ENCODE results near the gene CDK14. TPM values are rescaled to one million over a fixed set of nuclear protein-coding genes. Genes with fewer than 3 reads are reported as not detected.

The CDK14 gene
- total RNA-seq, 1 donor, result 11.1 TPM

DNA sequence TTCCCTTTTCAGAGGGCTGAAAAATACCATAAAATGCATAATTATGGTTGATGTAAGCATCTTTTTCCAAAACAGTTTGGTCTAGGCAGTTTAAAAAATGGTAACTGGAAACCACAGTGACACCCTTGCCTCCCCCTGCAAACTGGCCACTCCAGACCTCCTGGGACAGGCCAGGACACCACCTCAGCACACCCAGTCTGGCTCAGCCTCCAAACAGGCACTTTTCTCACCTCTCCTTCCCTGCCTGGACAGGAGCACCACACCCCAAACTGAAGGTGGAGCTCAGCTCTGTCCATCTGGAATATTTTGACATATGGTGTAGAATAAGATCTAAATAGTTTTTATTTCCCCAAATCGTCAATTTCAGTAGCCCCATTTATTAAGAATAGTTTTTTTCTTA lies 78.5 kb downstream of the CDK14 start:
- no peak overlapping the region for H3K4me3 ChIP-seq (ENCODE audit: low read length)
- H3K27me3 ChIP-seq (ENCODE audit: insufficient read depth, low read length), result no peaks in the 10 kb centered on the region
- H3K4me1 ChIP-seq (ENCODE audit: insufficient read depth, low read length), result no peaks in the 10 kb centered on the region
- no peaks in the 10 kb centered on the region for H3K9me3 ChIP-seq (ENCODE audit: low read depth, low read length)

GRCh38 chr7:90675982-90676381 lies 79.9 kb downstream of the CDK14 start:
- Histone ChIP-seq H3K4me1 (ENCODE audit: insufficient read depth, low read length) (no peaks in the 10 kb centered on the region), H3K4me3 (ENCODE audit: low read length) (no peak overlapping the region), H3K9me3 (ENCODE audit: low read depth, low read length) (no peaks in the 10 kb centered on the region), H3K27me3 (ENCODE audit: insufficient read depth, low read length) (no peaks in the 10 kb centered on the region)

GRCh38 chr7:90677486-90678404 lies 81.6 kb downstream of the CDK14 start:
- Histone ChIP-seq H3K4me1 (ENCODE audit: insufficient read depth, low read length) (no peaks in the 10 kb centered on the region), H3K9me3 (ENCODE audit: low read depth, low read length) (no peaks in the 10 kb centered on the region), H3K27me3 (ENCODE audit: insufficient read depth, low read length) (no peaks in the 10 kb centered on the region), H3K4me3 (ENCODE audit: low read length) (no peak overlapping the region)

- H3K4me3 ChIP-seq (ENCODE audit: low read length), result no peak overlapping the region
- H3K4me1 ChIP-seq (ENCODE audit: insufficient read depth, low read length), result no peaks in the 10 kb centered on the region
- no peaks in the 10 kb centered on the region for H3K27me3 ChIP-seq (ENCODE audit: insufficient read depth, low read length)
- H3K9me3 ChIP-seq (ENCODE audit: low read depth, low read length), result no peaks in the 10 kb centered on the region
Observed at GRCh38 chr7:90678986-90679385, 82.9 kb downstream of the CDK14 start.

GRCh38 chr7:90680484-90680883 lies 84.4 kb downstream of the CDK14 start:
- no peaks in the 10 kb centered on the region for H3K9me3 ChIP-seq (ENCODE audit: low read depth, low read length)
- no peak overlapping the region for H3K4me3 ChIP-seq (ENCODE audit: low read length)
- H3K4me1 ChIP-seq (ENCODE audit: insufficient read depth, low read length), result no peaks in the 10 kb centered on the region
- H3K27me3 ChIP-seq (ENCODE audit: insufficient read depth, low read length), result no peaks in the 10 kb centered on the region

- H3K4me3 ChIP-seq (ENCODE audit: low read length), result no peak overlapping the region
- no peaks in the 10 kb centered on the region for H3K27me3 ChIP-seq (ENCODE audit: insufficient read depth, low read length)
- H3K9me3 ChIP-seq (ENCODE audit: low read depth, low read length), result no peaks in the 10 kb centered on the region
- no peaks in the 10 kb centered on the region for H3K4me1 ChIP-seq (ENCODE audit: insufficient read depth, low read length)
Observed at GRCh38 chr7:90681336-90682022, 85.4 kb downstream of the CDK14 start.

DNA sequence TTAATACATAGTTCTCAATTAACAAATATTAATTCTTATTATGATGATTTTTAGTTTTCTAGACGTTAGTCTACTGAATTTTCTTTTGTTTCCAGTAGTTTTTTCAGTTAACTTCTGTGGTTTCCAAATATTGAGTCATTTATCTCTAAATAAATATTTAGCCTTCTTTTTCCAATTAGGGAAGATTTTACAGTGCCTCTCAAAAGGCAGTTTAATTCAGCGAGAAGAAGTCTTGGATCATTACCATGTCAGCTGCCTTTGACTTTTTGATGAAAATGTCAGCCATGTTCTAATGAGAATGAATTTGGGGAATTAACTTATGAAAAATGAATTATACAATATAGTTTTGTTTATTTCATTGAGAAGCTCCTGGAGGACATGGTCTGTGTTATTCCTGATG lies 90.0 kb downstream of the CDK14 start:
- no peaks in the 10 kb centered on the region for H3K4me1 ChIP-seq (ENCODE audit: insufficient read depth, low read length)
- H3K9me3 ChIP-seq (ENCODE audit: low read depth, low read length), result no peaks in the 10 kb centered on the region
- H3K4me3 ChIP-seq (ENCODE audit: low read length), result no peak overlapping the region
- no peaks in the 10 kb centered on the region for H3K27me3 ChIP-seq (ENCODE audit: insufficient read depth, low read length)

GRCh38 chr7:90688810-90689209 lies 92.7 kb downstream of the CDK14 start:
- no peaks in the 10 kb centered on the region for H3K4me1 ChIP-seq (ENCODE audit: insufficient read depth, low read length)
- H3K27me3 ChIP-seq (ENCODE audit: insufficient read depth, low read length), result no peaks in the 10 kb centered on the region
- no peak overlapping the region for H3K4me3 ChIP-seq (ENCODE audit: low read length)
- H3K9me3 ChIP-seq (ENCODE audit: low read depth, low read length), result no peaks in the 10 kb centered on the region

- no peaks in the 10 kb centered on the region for H3K9me3 ChIP-seq (ENCODE audit: low read depth, low read length)
Observed at GRCh38 chr7:90689260-90689659, 93.1 kb downstream of the CDK14 start.

DNA sequence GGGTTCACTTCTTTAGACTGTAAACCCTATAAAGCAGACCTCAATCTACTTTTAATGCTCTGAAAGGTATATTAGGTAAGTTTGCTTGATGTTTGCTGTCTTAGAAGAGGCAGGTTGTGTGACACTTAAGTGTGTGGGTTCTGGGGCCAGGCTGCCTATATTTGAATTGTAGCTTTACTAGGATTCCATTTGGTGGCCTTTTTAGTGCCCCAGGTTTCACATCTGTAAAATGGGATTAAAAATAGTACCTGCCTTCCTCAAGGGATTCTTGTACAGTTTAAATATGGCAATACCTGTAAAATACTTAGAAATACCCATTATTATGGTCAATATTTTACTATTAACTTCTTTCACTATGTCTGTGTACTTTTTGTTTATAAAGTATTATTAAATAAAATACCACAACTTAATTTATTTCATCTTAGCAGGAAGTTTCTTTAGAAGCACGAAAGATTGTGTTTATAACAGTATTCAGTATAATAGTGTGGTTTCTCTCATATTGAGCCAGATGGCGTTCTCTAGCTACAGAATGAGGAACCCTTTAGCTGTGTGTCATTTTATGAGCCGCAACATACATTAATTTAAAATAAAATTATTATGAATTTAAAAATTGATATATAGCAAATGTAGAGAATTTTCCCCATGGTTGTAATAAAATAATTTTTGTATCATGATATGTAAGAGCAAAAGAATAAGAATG lies 94.2 kb downstream of the CDK14 start:
- Histone ChIP-seq H3K27me3 (ENCODE audit: insufficient read depth, low read length) (no peaks in the 10 kb centered on the region), H3K4me1 (ENCODE audit: insufficient read depth, low read length) (no peaks in the 10 kb centered on the region), H3K9me3 (ENCODE audit: low read depth, low read length) (no peaks in the 10 kb centered on the region), H3K4me3 (ENCODE audit: low read length) (no peak overlapping the region)

More at GRCh38 chr7:90689260-90689659, 93.1 kb downstream of the CDK14 start:
- Histone ChIP-seq H3K4me1 (ENCODE audit: insufficient read depth, low read length) (no peaks in the 10 kb centered on the region), H3K4me3 (ENCODE audit: low read length) (no peak overlapping the region), H3K27me3 (ENCODE audit: insufficient read depth, low read length) (no peaks in the 10 kb centered on the region)

GRCh38 chr7:90692396-90692795 lies 96.3 kb downstream of the CDK14 start:
- H3K9me3 ChIP-seq (ENCODE audit: low read depth, low read length), result no peaks in the 10 kb centered on the region
- H3K4me1 ChIP-seq (ENCODE audit: insufficient read depth, low read length), result no peaks in the 10 kb centered on the region
- H3K4me3 ChIP-seq (ENCODE audit: low read length), result no peak overlapping the region
- H3K27me3 ChIP-seq (ENCODE audit: insufficient read depth, low read length), result no peaks in the 10 kb centered on the region

DNA sequence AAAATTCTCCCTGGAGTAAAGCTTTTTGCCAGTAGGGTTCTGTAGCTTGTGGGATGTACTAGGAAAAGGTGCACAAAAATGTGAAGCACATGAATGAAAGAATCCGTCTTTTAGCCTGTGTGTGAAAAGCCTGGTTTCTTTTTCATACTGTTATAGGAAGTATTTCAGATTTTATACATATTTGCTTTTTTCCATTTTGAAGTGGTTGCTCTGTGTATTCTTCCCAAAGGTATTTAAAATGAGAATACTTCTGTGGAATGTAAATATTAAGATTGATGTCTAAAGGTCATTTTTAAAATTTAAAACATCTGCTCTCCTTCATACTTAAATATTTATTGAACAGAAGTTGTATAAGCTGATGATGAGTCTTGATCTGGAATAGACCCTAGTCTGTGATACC lies 96.8 kb downstream of the CDK14 start:
- Histone ChIP-seq H3K9me3 (ENCODE audit: low read depth, low read length) (no peaks in the 10 kb centered on the region), H3K4me3 (ENCODE audit: low read length) (no peak overlapping the region), H3K27me3 (ENCODE audit: insufficient read depth, low read length) (no peaks in the 10 kb centered on the region), H3K4me1 (ENCODE audit: insufficient read depth, low read length) (no peaks in the 10 kb centered on the region)

- H3K27me3 ChIP-seq (ENCODE audit: insufficient read depth, low read length), result no peaks in the 10 kb centered on the region
- H3K9me3 ChIP-seq (ENCODE audit: low read depth, low read length), result no peaks in the 10 kb centered on the region
- no peak overlapping the region for H3K4me3 ChIP-seq (ENCODE audit: low read length)
- H3K4me1 ChIP-seq (ENCODE audit: insufficient read depth, low read length), result no peaks in the 10 kb centered on the region
Observed at GRCh38 chr7:90693939-90694338, 97.8 kb downstream of the CDK14 start.

DNA sequence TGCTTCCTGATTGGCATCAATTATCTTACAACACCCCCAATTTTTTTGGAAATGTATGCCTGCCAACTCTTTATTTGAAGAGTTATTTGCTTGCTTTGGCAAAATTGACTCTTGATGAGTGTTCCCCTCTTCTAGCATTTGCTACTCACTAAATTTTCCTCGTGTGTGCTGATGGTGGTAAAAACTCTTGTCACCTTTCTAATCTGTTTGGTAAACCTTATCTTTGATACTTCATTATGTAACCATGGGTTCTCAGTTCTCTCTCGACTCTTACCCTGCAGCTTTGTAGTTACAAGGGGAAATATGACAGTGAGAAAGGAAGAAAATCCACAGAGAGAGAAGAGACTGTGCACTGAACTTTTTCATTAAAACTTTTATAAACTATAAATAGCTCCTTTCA lies 102.5 kb downstream of the CDK14 start:
- H3K4me3 ChIP-seq (ENCODE audit: low read length), result no peak overlapping the region
- H3K4me1 ChIP-seq (ENCODE audit: insufficient read depth, low read length), result no peaks in the 10 kb centered on the region

GRCh38 chr7:90701021-90701420 lies 104.9 kb downstream of the CDK14 start:
- H3K9me3 ChIP-seq (ENCODE audit: low read depth, low read length), result no peaks in the 10 kb centered on the region
- H3K4me3 ChIP-seq (ENCODE audit: low read length), result no peak overlapping the region
- H3K4me1 ChIP-seq (ENCODE audit: insufficient read depth, low read length), result no peaks in the 10 kb centered on the region
- H3K27me3 ChIP-seq (ENCODE audit: insufficient read depth, low read length), result no peaks in the 10 kb centered on the region

More for the DNA sequence above, 102.5 kb downstream of the CDK14 start:
- Histone ChIP-seq H3K27me3 (ENCODE audit: insufficient read depth, low read length) (no peaks in the 10 kb centered on the region), H3K9me3 (ENCODE audit: low read depth, low read length) (no peaks in the 10 kb centered on the region)

Data from mononuclear cell (primary cell).